Sciatic nerve (tissue), 2 donors: ENCODE data around the gene MAML2. TPM values are rescaled to one million over a fixed set of nuclear protein-coding genes. Genes with fewer than 3 reads are reported as not detected.
A peak's percentile ranks its signal among the peaks of the same experiment; 100 is the strongest.
"Not testable (repeated sequence)": the region's sequence is repeated elsewhere in the genome, so short reads cannot be mapped to it uniquely, and the experiment has no call there.

Experiments used
- ATAC-seq: fragments of 200-7000 bp; cut with Tn5 transposase; one replicate; pipeline ENCODE4 v1.9.1; 2020; ENCODE audit warnings: mild to moderate bottlenecking, moderate library complexity
- DNase-seq: peaks from one replicate; pipeline ENCODE4 v3.0.0-alpha.2; 2020; ENCODE audit warnings: low spot score
- intact Hi-C: fragments of 100-400 bp; cut with DNase I; formaldehyde crosslinking; loops from one replicate; pipeline ENCODE4 v1.14.2; 2022
- total RNA-seq: library from RNA; stranded (reverse); fragmentation: NEBNext Ultra II Directional; extraction: Animal tissue kit (Norgen Biotek cat#: 25700); gene quantifications from one replicate; pipeline ENCODE4 v1.2.1, GENCODE V29; 2021
- donor health status: DM: no; HTN: no; CAD: no.
- donor health status: DM: no; HTN: no; CAD: no.

MAML2 gene
- total RNA-seq, 1 donor from 2014 or later = 30.4 TPM

DNA sequence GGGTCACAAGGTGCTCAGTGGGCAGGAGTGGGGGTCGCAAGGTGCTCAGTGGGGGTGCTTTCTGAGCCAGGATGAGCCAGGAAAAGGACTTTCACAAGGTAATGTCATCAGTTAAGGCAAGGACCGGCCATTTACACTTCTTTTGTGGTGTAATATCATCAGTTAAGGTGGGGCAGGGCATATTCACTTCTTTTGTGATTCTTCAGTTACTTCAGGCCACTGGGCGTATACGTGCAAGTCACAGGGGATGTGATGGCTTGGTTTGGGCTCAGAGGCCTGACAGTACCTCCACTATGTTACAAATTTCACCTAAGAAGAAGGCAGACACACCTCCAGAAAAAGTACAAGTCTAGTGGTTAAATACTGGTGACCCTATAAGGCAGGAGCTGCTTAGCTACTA lies 162.1 kb downstream of the MAML2 start:
- not testable (repeated sequence) for ATAC-seq

GRCh38 chr11:96180341-96180740 lies 162.7 kb downstream of the MAML2 start:
- intact Hi-C loops = no loop called here
- no peak for DNase-seq
- ATAC-seq = no peak

More for the DNA sequence above, 162.1 kb downstream of the MAML2 start:
- intact Hi-C loops, DNase-seq: not testable (repeated sequence)

DNA sequence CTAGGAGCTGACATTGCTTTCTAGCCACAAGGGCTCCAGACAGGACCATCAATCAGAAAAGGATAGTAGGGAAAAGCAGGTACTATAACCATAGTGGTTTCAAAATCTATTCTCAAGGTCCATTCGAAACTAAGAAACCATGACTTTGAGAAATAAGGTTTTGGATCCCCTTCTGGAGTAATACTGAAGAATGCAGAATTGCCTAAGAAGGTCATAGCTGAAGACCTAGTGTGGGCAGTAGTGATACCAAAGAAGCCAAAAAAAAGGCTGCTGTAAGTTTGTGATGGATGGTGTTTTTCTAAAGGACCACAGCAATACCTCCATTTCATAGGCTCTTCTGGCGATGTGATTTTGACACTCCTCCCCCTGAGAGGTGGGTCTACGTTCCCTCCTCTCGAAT lies 163.1 kb downstream of the MAML2 start:
- DNase-seq = no peak
- ATAC-seq = no peak
- intact Hi-C loops = no loop called here

- DNase-seq (no peak), ATAC-seq (no peak)
- intact Hi-C loops = no loop called here
Observed at GRCh38 chr11:96178887-96179279, 164.1 kb downstream of the MAML2 start.

DNA sequence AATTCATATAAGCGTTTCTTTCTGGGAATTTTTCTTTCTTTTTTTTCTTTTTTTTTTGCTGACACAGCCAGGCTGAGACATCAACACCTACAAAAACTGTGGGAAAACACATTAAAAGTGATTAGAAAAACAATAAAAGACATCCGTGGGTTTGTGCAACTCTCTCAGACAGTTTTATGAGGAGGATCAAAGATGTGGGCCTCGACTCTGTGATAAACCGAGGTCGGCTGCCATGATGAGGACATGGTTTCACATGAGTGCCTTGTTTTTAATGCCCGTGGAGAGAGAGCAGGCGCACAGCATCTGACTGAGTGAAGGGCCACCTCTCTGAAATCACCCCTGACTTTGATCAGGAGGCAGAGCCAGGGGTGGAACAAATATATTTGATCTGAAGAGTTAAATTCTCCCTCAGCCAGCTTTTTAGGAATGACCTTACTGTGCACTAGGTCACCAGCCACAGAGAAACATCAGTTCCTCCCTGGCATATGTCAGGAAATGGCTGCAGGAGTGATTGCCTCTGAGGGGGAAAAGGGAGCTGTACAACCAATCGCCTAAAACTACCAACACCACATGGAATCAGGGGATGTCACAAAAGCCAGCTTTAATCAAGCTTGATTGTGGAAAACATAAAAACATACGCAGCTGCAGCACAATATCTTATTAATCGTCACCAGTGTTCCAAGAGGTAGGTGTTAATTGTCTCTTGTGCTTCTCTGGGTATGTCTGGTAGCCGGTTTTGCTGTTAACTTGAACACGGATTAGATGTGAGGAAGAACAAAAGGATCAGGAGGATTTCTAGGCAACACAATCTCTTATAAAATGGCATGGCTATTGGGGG lies 164.7 kb downstream of the MAML2 start:
- intact Hi-C loops = no loop called here
- ATAC-seq (no peak), DNase-seq (no peak)

DNA sequence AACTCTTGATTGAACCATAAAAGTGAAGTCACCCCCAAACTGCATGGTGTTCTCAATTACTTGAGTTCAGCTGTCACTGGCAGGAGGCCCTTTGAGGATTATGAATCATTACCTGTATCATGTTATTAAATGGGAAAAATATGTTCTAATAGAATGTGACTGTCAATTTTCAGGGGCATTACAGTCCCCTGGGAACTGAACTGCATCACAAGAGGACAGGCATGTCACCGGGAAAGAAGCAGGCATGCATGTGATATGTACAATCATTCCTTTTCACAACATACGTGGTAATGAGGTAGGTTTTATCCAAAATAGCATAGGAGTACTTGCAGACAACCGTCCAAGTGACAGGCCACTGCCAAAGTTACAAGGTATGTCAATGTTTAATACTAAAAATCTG lies 165.8 kb downstream of the MAML2 start:
- intact Hi-C loops = no loop called here
- no peak for DNase-seq
- no peak for ATAC-seq

- ATAC-seq (no peak), DNase-seq (no peak)
- intact Hi-C loops = no loop called here
Observed at GRCh38 chr11:96173906-96174305, 169.1 kb downstream of the MAML2 start.

- DNase-seq (no peak), ATAC-seq (no peak)
- intact Hi-C loops = no loop called here
Observed at GRCh38 chr11:96173422-96173821, 169.6 kb downstream of the MAML2 start.

- intact Hi-C loops = no loop called here
- DNase-seq (no peak), ATAC-seq (no peak)
Observed at GRCh38 chr11:96172604-96173003, 170.4 kb downstream of the MAML2 start.

GRCh38 chr11:96169250-96169649 lies 173.7 kb downstream of the MAML2 start:
- no peak for DNase-seq
- intact Hi-C loops = loop anchor here (10.0 kb wide), 1 partner anchor 166 kb away; no protein-coding TSS in a partner anchor
- ATAC-seq = peak; percentile 4

GRCh38 chr11:96168623-96169022 lies 174.4 kb downstream of the MAML2 start:
- intact Hi-C loops = loop anchor here (10.0 kb wide), 1 partner anchor 166 kb away; no protein-coding TSS in a partner anchor
- ATAC-seq (peak; percentile 90), DNase-seq (no peak)

- no peak for DNase-seq
- ATAC-seq = no peak
- intact Hi-C loops = loop anchor here (10.0 kb wide), 1 partner anchor 167 kb away; no protein-coding TSS in a partner anchor
Observed at GRCh38 chr11:96167787-96168186, 175.2 kb downstream of the MAML2 start.

DNA sequence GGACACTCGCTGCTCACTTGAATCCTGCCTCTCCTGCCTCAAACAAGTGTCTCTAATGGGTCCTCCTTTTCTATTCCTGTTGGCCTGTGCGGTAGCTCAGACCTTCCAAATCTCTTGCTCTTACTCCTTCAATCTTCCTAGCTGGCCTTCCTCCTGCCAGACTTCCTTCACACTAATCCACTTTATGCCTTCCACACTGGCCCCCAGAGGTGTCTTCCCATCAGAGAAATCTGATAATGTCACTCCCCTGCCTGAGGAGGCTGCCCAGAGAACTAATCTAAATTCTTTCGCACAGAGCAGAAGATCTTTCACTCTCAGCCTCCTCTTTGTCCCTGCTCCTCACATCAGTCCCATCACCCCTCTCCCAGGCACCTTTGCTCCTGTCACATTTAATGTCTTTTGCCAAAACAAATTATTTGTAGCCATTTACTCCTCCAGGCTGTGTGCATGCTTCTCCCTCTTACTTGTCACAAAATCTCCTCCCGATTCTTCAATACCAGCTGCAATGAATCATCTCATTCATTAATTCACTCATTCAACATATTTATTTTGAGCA lies 175.7 kb downstream of the MAML2 start:
- DNase-seq (no peak), ATAC-seq (no peak)
- intact Hi-C loops = loop anchor here (10.0 kb wide), 1 partner anchor 168 kb away; no protein-coding TSS in a partner anchor

DNA sequence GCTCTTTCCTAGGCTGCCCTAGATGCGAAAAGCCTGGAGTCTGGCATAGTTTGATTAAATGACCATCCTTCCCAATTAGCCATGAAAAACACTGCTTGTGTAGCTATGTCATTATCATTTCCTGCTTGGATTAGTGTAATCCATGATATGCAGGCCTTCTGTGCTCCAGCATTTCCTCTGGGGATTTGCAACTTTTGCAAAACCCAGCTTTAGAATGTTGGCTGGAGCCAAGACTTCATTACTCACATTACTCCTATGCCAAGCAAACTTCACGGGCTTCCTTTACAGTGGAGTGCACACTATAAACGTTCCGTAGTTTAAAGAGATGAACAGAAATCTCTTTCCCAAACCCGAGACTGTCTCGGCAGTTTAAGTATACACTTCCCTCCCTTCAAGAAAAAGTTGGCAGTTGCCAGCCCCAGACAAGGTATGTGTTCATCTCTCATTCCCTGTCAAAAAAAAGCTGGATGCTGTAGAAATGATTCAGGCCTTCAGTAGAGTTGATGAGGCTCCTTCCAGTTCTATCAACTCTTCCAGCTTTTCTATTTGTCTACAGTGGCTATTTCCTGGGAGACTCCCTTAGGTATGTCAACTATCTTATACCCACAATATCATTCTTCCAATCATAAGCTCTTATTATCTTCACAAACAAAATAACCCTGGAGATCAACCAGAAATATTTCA lies 180.0 kb downstream of the MAML2 start:
- DNase-seq (no peak), ATAC-seq (peak; percentile 65)
- intact Hi-C loops = loop anchor here (10.0 kb wide), 1 partner anchor 172 kb away; no protein-coding TSS in a partner anchor

DNA sequence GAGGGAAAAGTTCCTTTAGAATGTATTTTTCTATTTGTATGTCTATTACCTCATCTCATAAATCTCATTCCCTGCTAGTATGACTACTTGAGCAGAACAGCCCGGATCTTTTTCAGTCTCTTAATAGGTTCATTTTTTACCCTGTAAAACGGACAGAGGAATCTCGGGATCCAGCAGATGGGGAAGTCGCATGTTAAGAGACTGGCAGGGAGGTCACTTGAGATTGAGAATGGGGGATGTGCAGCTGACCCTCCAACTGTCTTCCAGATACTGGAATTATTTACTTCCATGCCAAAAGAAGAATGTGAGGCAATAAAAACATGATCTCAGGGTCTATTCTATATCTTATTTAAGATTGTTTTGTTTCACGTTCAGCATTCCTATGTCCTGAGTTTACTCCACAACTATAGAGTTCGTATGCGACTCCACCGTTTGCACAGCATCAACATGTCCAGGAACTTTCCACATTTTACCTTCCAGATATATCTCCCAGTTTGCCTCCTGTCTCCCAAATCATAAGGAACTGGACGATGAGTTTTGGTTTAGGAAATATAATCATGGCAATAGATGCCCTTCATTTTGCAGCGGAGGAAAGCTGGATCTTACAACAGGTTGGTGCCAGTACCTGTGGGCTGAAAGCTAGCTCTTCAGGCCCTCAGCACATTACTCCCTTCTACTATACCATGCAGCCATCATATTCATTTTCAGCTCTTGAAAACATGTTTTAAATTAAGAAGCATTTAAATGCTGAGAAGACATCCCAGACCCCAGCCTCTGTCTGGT lies 181.5 kb downstream of the MAML2 start:
- intact Hi-C loops = loop anchor here (10.0 kb wide), 1 partner anchor 173 kb away; no protein-coding TSS in a partner anchor
- ATAC-seq (no peak), DNase-seq (no peak)

GRCh38 chr11:96160732-96161306 lies 182.2 kb downstream of the MAML2 start:
- no peak for ATAC-seq
- no peak for DNase-seq
- intact Hi-C loops = loop anchor here (10.0 kb wide), 1 partner anchor 174 kb away; no protein-coding TSS in a partner anchor

DNA sequence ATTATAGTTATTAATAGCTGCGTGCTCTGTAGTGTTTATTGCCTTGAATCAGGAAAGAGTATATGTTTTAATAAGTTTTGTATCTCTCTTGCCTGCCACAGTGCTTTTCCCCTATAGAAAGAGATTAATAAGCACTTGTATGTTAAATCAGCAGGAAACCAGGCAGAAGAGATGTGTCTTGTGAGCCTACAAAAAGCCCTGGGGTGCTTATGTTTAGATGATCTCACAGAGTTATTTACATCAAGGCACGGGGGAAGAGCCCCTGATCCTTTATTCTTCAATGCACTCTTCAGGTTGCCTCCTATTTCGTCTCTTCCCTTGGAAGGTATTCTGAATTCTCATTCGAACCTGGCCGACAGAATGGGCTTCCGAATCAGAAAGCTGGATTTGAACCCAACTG lies 183.0 kb downstream of the MAML2 start:
- intact Hi-C loops = loop anchor here (10.0 kb wide), 1 partner anchor 175 kb away; no protein-coding TSS in a partner anchor
- no peak for ATAC-seq
- no peak for DNase-seq

DNA sequence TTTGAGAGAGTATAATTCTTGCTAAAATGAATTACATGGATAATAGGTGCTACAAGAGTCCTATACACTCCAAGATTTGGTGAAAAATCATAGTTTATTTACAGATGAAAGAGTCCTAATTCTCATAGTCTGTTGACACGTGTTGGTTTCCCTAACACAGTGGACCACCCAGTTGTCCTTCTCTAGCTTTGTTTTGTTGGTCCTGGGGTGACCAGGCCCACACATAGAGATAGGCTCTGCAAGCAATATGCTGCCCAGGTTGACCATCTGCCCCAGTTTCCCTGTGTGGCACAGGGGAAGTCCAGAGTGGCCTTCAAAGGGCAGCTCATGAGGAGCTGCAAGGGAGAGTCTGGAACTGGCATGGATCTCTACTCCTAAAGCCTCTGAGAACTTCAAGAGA lies 184.9 kb downstream of the MAML2 start:
- ATAC-seq = no peak
- intact Hi-C loops = no loop called here
- no peak for DNase-seq

- no peak for ATAC-seq
- intact Hi-C loops = no loop called here
- DNase-seq = no peak
Observed at GRCh38 chr11:96157517-96157873, 185.5 kb downstream of the MAML2 start.
